Osteoblast (primary cell): ENCODE measurements around the gene CSK. TPM values are rescaled to one million over a fixed set of nuclear protein-coding genes. Genes with fewer than 3 reads are reported as not detected.

ENCODE experiments used
- DNase-seq: peaks from one replicate; pipeline ENCODE4 v3.0.0; 2011; ENCODE audit warnings: low spot score, mixed read lengths; ENCODE audit not compliant: insufficient read length; ENCODE audit errors: missing footprints
- H2AFZ ChIP-seq: 2 replicates; pipeline ENCODE4 v1.6.0; 2011; ENCODE audit warnings: mild to moderate bottlenecking, low read length
- H3K27ac ChIP-seq: 2 replicates; pipeline ENCODE4 v1.5.1; 2011; ENCODE audit warnings: mild to moderate bottlenecking, low read depth, low read length, moderate library complexity
- H3K27me3 ChIP-seq: 2 replicates; pipeline ENCODE4 v1.6.0; 2012; ENCODE audit warnings: mild to moderate bottlenecking, control low read depth, inconsistent platforms, low read length, moderate library complexity; ENCODE audit not compliant: insufficient read depth
- H3K36me3 ChIP-seq: 2 replicates; pipeline ENCODE4 v1.5.1; 2011; ENCODE audit warnings: mild to moderate bottlenecking, low read length, control low read depth, moderate library complexity; ENCODE audit not compliant: insufficient read depth
- H3K4me1 ChIP-seq: 2 replicates; pipeline ENCODE4 v1.5.1; 2011; ENCODE audit warnings: mild to moderate bottlenecking, low read length, control low read depth, moderate library complexity; ENCODE audit not compliant: insufficient read depth
- H3K4me2 ChIP-seq: 2 replicates; pipeline ENCODE4 v1.6.0; 2011; ENCODE audit warnings: mild to moderate bottlenecking, low read length; ENCODE audit not compliant: insufficient read depth
- H3K4me3 ChIP-seq: fragments of 200-600 bp; sonication (generic); 3 replicates; pipeline ENCODE4 v1.5.1; 2012; ENCODE audit warnings: mild to moderate bottlenecking, low read length, inconsistent platforms; ENCODE audit not compliant: insufficient read depth
- H3K79me2 ChIP-seq: 2 replicates; pipeline ENCODE4 v1.6.0; 2012; ENCODE audit warnings: mild to moderate bottlenecking, low read length, control low read depth, inconsistent platforms; ENCODE audit not compliant: insufficient read depth
- H3K9me3 ChIP-seq: 2 replicates; pipeline ENCODE4 v1.5.1; 2011; ENCODE audit warnings: low read depth, low read length, control low read depth
- H4K20me1 ChIP-seq: 2 replicates; pipeline ENCODE4 v1.6.0; 2012; ENCODE audit warnings: mild to moderate bottlenecking, low read length, control low read depth; ENCODE audit not compliant: insufficient read depth
- CTCF ChIP-seq: IDR thresholded peaks from 2 replicates; pipeline ENCODE4 v1.5.1; 2011; ENCODE audit warnings: mild to moderate bottlenecking, low read depth, low read length, moderate library complexity; ENCODE audit errors: extremely low read depth
- total RNA-seq: library from RNA; depleted of rRNA; stranded (reverse); fragments of >200 nt; gene quantifications from 2 replicates; pipeline ENCODE4 v1.2.3, GENCODE V29; 2012

Gene CSK
- total RNA-seq, 1 donor: 31.5 TPM

- Histone ChIP-seq H3K79me2 (no peaks in the 10 kb centered on the region), H3K4me3 (peak overlapping the region; percentile 60), H3K36me3 (no peaks in the 10 kb centered on the region), H3K4me1 (no peaks in the 10 kb centered on the region), H3K27ac (no peak overlapping the region), H3K4me2 (peak overlapping the region; percentile 81), H3K9me3 (no peaks in the 10 kb centered on the region), H3K27me3 (peaks cover 8% of the 10 kb centered on the region), H2AFZ (peak overlapping the region; percentile 77), H4K20me1 (no peaks in the 10 kb centered on the region)
- peak; percentile 60 for DNase-seq
- TF ChIP-seq CTCF: no peak
Measured at GRCh38 chr15:74768099-74768770, 13.6 kb upstream of the CSK start.

DNA sequence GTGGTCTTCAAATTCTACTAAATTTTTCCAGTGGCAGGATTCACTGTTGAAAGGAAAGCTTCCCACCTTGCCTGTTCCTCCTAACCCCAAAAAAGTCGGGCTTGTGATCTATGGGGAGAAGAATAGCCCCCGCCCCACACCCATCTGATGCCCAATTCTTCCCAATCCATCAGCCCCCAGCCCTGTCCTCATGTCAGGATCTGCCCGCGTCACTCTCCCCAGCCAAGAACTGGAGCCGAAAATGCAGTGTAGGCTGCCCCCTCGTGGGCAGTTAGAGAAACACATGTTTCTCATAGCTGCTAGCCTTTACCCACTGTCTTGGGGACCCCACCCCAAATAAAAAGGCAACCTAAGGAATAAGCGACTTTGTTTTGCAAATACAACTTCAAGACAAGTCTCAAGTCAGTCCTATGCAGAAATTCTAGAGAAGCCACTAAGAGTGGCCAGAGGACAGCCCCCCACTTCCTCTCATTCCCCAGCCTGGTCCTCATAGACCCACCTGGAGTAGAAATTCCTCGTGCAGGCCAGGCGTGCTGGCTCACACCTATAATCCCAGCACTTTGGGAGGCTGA, 13.0 kb upstream of the CSK start:
- H3K27ac ChIP-seq: no peak overlapping the region
- no peaks in the 10 kb centered on the region for H4K20me1 ChIP-seq
- peak overlapping the region; percentile 60 for H3K4me3 ChIP-seq
- no peaks in the 10 kb centered on the region for H3K4me1 ChIP-seq
- H2AFZ ChIP-seq: peak overlapping the region; percentile 77
- DNase-seq: peak; percentile 97
- peak; percentile 83 for TF ChIP-seq CTCF
- no peaks in the 10 kb centered on the region for H3K9me3 ChIP-seq
- peak overlapping the region; percentile 81 for H3K4me2 ChIP-seq
- H3K27me3 ChIP-seq: peaks cover 8% of the 10 kb centered on the region
- H3K36me3 ChIP-seq: no peaks in the 10 kb centered on the region
- no peaks in the 10 kb centered on the region for H3K79me2 ChIP-seq

GRCh38 chr15:74769463-74770025, 12.3 kb upstream of the CSK start:
- no peaks in the 10 kb centered on the region for H3K4me1 ChIP-seq
- H4K20me1 ChIP-seq: no peaks in the 10 kb centered on the region
- H3K36me3 ChIP-seq: no peaks in the 10 kb centered on the region
- no peak for TF ChIP-seq CTCF
- H3K27ac ChIP-seq: no peak overlapping the region
- H2AFZ ChIP-seq: no peak overlapping the region
- peak; percentile 50 for DNase-seq
- H3K4me3 ChIP-seq: no peak overlapping the region
- peaks cover 8% of the 10 kb centered on the region for H3K27me3 ChIP-seq
- no peak overlapping the region for H3K4me2 ChIP-seq
- H3K9me3 ChIP-seq: no peaks in the 10 kb centered on the region
- no peaks in the 10 kb centered on the region for H3K79me2 ChIP-seq

DNA sequence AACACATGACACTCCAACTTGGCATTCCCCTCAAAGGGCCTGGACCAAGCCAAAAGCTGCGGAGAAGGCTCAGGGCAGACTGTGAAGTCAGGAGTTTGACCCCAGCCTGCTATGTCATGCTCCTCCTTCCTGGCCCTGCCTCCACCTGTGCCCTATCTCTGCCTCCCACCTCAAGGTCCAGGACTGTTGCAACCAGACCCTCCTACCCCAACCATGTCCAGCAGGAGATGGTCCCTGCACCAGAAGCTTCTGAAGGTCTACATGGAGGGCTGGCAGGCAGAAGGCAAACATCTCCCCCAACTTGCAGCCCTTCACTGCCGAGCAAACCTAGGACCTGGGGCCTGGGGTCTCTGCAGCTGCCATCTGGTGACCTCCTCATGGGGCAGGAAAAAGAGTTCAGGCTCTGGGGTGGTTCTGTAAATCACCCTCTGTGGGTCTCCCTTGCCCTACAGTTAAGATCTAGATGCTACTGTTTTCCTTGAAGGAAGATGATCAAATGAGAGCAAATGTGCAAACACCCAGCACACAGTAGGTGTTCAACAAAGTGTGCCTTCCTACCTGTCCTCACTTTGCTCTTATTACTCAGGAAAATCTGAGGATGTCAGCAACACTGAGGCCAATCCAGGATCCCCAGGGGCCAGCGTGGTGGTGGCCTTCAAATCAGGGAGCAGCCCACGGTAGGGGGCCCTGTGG, 11.5 kb upstream of the CSK start:
- Histone ChIP-seq H3K27me3 (peaks cover 8% of the 10 kb centered on the region), H3K36me3 (no peaks in the 10 kb centered on the region), H2AFZ (no peak overlapping the region), H3K4me1 (no peaks in the 10 kb centered on the region), H3K9me3 (no peaks in the 10 kb centered on the region), H3K79me2 (no peaks in the 10 kb centered on the region), H3K27ac (no peak overlapping the region), H3K4me2 (no peak overlapping the region), H3K4me3 (no peak overlapping the region), H4K20me1 (no peaks in the 10 kb centered on the region)
- DNase-seq: peak; percentile 69
- TF ChIP-seq CTCF: no peak
